Activated T-cell treated with anti-CD3 and anti-CD28 coated beads for 48 hours (primary cell): ENCODE data around the gene VEGFB.
A peak's percentile ranks its signal among the peaks of the same experiment; 100 is the strongest.

Experiments used
- DNase-seq: peaks from one replicate; pipeline ENCODE4 v3.0.0-alpha.2; 2020; ENCODE audit warnings: low read depth

The VEGFB gene

DNA sequence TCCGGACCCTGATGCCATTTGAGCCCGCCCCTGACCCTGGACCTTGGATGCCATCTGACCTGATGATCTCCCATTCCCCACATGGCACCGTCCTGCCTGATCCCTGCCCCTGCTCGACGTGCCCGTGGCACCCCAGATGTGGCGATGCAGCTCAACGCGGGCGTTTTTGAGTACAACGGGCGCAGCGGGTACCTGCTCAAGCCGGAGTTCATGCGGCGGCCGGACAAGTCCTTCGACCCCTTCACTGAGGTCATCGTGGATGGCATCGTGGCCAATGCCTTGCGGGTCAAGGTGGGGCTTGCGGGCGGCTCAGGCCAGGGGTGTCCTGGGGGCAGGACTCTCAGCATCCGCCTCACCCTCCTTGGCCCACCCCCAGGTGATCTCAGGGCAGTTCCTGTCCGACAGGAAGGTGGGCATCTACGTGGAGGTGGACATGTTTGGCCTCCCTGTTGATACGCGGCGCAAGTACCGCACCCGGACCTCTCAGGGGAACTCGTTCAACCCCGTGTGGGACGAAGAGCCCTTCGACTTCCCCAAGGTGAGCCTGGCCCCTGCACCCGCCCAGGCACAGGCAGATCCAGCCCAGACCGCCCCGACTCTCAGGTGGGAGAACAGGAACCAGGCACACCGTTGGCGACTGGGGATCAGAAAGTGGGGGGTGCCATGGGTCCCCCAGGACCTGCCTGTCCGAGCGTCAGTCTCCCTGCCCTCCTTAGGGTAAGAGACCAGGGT is 28.1 kb downstream of the VEGFB start:
- no peak for DNase-seq

DNA sequence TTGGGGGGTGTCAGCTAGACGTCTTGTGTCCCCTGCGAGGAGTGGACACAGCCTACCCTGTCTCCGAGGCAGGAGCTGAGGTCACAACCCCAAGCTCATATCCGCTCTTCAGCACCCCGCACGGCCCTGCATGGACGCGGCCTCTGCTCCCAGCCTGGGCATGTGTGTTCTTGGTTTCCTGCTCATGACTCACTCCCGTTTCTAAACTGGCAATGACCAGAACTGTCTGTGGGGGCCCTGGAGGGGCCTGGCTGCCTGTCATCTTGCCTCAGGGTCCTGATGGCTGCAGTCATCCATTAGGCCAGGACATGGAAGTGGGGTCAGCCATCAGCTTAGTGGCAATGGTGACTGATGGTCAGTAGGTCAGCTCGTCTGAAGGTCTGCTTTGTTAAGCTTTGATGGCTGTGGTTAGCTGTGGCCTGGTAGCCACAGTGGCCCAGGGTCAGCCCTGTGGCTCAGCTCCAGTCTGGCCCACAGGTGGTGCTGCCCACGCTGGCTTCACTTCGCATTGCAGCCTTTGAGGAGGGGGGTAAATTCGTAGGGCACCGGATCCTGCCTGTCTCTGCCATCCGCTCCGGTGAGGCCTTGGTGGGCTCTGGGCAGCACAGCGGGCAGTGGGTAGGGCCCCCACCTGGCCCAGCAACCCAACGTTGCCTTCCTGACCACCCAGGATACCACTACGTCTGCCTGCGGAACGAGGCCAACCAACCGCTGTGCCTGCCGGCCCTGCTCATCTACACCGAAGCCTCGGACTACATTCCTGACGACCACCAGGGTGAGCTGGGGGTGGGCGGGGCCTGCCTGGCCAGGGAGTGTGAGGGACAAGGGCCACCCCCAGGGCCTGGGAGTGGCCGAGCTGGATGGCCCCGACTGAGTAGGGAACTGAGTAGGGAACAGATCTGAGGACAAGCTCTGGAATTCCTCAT is 28.9 kb downstream of the VEGFB start:
- no peak for DNase-seq

DNA sequence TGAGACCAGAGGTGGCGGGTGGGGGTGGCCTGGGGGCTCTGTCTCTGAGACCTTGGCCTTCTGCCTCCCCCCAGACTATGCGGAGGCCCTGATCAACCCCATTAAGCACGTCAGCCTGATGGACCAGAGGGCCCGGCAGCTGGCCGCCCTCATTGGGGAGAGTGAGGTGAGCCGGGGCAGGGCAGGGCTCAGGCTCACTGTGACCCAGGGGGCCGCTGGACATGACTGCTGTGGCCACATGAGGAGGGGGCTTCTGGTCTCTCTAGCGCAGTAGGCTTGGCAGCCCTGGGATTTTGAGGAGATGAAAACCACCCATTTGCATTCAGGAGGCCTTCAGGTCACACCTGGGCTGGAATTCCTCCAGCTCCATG is 29.5 kb downstream of the VEGFB start:
- DNase-seq, result no peak

DNA sequence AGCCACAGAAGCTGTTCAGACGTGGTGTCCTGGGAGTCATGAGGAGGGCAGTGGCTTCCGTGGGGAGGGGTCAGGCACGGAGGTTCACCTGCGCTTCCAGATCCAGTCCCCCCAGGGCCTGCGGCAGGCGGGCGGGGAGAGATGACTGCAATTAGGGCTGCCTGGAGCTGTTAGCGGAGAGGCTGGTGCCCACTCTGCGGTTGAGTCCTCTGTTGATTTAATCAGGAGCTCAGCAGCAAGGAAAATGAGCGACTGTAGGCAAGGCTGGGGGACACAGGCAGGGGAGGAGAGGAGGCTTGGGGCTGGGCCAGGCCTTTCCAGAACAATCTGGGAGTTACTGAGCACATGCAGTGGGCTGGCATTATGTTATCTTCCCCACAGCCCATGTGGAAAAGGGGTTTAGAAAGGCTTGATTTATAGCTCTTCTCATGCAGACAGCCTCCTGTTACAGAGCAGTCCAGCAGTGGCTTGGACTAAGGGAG is 30.0 kb downstream of the VEGFB start:
- no peak for DNase-seq

- no peak for DNase-seq
Measured at GRCh38 chr11:64265176-64266160, 31.1 kb downstream of the VEGFB start.

GRCh38 chr11:64266339-64266738 is 32.0 kb downstream of the VEGFB start:
- no peak for DNase-seq

- DNase-seq, result no peak
Measured at GRCh38 chr11:64267207-64267945, 33.0 kb downstream of the VEGFB start.

DNA sequence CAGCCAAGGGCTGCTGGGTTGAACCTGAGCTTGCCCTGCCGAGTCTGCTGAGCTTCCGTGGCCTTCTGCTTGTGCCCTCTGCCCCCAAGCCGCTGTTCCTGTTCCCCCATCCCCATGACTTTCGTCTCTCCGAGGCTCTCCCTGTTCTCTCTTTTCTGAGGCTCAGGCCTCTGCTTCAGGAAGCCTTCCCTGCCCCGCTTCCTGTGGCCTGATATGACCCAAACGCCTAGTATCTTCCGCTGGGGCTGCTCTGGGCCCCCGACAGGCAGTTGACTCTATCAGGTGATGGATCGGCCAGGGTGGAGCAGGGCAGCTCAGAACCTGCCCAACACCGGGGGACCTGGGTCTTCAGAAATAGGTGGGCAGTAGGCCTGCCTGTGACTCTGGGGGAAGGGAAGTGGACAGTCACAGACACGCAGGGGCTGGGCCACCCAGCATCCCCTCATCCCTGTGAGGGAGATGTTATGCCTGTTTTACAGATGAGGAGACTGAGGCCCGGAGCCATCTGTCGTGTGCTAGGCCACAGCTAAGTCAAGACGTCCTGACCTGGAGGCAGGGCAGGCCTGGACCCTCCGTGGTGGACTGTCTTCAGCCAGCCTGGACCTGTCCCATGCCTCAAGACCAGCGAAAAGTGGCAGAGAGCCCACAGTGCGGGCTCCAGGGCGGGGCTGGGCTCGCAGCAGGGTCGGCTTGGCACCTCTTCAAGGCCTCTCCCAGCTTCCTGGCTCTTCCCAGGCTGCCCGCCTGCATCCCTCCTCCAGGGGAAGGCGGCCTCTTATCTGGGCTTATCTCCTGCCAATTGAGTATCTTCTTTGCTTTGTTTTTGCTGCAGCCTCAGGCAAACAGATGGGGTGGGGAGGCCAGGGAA is 33.9 kb downstream of the VEGFB start:
- no peak for DNase-seq

- DNase-seq, result peak; percentile 53
Measured at GRCh38 chr11:64268893-64269539, 34.6 kb downstream of the VEGFB start.

DNA sequence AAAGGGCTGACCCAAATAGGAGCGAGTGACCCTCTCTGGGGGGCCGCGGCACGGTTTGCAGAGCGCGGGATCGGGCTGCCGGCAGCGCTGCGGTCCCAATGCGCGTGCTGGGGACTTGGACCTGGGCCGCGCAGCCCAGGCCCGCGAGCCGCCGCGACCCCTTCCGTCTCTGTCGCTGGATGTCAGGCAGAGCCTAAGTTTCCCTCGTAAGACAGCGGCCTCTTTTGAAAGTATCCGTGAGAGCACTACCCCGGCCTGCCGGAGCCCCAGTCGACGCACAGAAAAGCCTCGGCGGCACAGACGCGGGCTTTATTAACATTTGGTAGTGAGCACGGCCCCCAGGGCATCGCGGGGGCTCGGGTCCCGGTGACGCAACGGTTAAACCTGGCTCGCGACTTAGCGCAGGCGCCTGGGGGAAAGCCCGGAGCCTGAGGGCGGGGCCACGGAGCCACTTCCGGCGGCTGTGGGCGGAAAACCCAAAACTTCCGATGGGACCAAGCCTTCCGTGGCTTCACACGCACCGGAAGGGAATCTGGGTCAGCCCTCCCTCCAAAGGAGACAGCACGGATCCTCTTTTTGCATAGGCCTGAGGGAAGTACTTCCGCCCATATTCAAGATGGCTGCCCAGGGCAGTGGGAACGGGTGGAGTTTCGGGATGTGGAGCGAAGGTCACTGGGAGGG is 35.3 kb downstream of the VEGFB start:
- DNase-seq, result peak; percentile 98

DNA sequence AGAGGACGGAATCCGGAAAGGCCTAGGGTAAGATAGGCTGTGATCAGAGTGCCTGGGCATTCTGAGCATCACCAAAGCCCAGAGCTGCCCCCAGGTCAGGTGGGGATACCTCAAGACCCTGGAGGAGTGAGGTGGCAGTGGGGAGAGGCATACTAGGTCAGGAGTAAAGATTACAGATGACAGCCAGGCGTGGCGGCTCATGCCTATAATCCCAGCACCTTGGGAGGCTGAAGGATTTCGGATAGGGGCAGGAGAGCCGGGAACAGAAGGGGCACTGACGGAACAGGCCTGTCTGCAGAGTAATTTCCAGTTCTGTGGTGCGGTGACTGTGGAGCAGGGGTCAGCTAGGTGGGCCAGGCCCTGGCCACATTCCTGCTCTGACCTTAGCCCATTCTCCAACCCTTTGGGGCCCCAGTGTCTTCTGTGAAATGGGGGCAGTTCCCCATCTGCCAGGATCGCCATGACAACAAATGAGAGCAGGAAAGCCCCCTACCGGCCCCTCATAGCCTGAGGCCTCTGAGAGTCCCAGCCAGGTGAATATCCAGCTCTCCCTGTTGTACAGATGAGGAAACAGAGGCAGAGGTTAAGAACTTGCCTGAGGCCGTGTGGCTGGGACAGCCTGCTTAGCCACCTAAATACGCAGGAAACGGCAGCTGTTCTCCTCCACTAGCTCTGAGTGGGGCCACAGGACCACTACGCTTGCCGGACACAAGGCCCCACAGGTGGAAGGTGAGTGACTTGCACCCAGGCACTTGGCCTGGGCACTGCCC is 40.8 kb downstream of the VEGFB start:
- no peak for DNase-seq

- DNase-seq, result no peak
Measured at GRCh38 chr11:64275841-64276240, 41.5 kb downstream of the VEGFB start.

DNA sequence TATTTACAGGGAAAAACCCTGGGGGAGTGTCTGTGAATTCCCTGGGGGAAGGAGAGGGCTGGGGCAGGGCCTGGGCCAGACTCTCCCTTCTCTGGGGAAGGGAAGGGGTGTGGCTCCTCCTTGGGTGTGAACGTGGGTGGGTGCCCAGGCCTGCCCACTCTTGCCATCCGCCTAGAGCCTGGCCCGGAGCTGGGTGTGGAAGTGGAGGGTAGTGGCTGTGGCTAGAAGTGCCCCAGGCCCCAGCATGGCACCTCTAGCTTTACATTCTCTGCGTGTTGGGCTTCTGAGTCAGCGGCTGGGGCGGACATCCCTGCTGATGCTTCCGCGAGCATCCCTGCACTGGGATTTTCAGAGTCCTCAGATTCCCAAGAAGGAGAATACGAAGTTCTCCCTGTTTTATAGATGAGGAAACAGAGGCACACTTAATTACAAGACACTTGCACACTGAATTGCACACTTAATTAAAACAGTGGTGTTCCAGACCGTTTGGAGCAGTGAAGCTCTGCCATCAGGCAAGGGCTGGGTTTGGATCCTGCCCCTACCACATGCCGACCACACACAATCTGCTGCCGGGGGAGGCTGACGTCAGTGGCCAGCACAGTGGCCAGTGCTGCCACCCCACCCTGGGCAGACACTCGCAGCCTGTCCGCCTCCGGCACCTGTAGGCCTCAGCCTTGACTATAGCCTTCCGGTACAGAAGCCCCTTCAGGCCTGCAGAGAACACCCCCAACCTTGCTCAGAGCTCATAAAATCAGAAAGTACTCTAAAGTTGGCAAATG is 42.5 kb downstream of the VEGFB start:
- no peak for DNase-seq

- no peak for DNase-seq
Measured at GRCh38 chr11:64278576-64279190, 44.3 kb downstream of the VEGFB start.

GRCh38 chr11:64281957-64282770 is 47.8 kb downstream of the VEGFB start:
- no peak for DNase-seq

DNA sequence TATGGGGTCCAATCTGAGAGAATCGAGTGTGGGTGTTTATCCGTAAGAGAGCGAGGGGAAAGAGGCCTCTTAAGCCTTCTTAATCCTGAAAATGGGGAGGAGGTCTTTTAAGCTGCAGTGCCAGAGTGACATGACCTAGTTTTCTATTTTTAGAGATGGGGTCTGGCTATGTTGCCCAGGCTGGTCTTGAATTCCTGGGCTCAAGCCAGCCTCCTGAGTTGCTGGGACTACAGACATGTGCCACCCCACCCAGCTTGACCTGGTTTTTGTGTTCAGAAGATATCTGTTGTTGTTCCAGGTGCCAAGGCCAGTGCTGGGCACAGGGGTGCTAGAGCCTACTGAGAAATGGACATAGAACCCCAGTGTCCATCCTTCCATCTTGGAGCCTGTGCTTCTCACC is 48.7 kb downstream of the VEGFB start:
- DNase-seq, result no peak
